Thymus (tissue), 2 donors: ENCODE data around the gene TMEM178B. TPM values are rescaled to one million over a fixed set of nuclear protein-coding genes. Genes with fewer than 3 reads are reported as not detected.

Source experiments
- polyA plus RNA-seq: library from polyadenylated mRNA; stranded (reverse); fragments of 200-250 nt; gene quantifications from one replicate; pipeline ENCODE4 v1.2.3, GENCODE V29; 2013
- total RNA-seq: library from RNA; stranded (reverse); fragments of 120-200 nt; gene quantifications from one replicate; pipeline ENCODE4 v1.2.4, GENCODE V29; 2013
- donor health status: healthy.

TMEM178B gene
- total and polyA plus RNA-seq, 2 donors: 0.68 to 2.0 TPM

Other genes starting within 250 kb of the TMEM178B start
- gene BRAF, start 149.1 kb upstream of the TMEM178B start, total RNA-seq: 17.3 TPM
- 11.0 TPM for gene BRAF, start 149.1 kb upstream of the TMEM178B start, polyA plus RNA-seq
- gene MRPS33, start 59.1 kb upstream of the TMEM178B start, total RNA-seq: 79.2 TPM
- gene MRPS33, start 59.1 kb upstream of the TMEM178B start, polyA plus RNA-seq: 89.6 TPM